Middle frontal gyrus (tissue), 1 donor: ENCODE measurements around the gene PPP4R3A.
"Not testable (repeated sequence)": the region's sequence is repeated elsewhere in the genome, so short reads cannot be mapped to it uniquely, and the experiment has no call there.

Experiments used
- DNase-seq: peaks from one replicate; pipeline ENCODE4 v3.0.0-alpha.2; 2015; ENCODE audit warnings: low spot score; ENCODE audit errors: extremely low spot score

Gene PPP4R3A

DNA sequence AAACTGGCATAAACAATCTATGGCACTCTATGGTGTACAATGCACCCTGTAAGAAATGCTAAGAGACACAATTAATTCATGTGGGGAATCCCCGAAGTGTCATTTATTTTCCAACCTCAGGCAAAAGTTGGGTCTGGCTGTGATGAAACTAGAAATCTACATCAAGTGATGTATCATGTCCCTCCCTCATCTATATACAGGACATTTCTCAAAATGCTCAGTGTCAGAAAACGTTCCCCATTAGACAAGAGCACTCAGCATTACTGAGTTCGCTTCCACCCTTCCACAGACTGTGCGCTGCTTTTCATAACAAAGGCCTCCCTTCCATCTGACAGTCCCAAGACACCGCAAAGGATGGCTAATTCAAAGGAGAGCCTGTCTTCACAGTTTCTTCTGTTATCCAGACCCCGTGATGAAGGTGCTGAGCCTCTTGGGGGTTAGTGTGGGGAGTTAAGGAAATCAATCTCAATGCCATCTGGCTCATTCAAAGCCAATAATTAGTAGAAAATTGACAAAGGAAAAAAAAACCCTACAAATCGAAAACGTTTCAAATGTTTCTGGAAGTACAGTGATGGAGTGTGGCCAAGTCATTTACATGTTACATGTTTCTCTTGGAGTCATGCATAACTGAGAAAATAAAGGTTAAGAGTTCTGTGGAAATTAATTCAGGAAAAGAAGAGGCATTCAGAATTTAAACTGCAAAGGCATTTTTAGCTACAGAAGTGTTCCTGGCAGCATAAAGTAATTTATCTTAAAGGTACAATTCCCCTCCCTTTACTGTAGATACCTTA, 100.0 kb downstream of the PPP4R3A start:
- DNase-seq: no peak

DNA sequence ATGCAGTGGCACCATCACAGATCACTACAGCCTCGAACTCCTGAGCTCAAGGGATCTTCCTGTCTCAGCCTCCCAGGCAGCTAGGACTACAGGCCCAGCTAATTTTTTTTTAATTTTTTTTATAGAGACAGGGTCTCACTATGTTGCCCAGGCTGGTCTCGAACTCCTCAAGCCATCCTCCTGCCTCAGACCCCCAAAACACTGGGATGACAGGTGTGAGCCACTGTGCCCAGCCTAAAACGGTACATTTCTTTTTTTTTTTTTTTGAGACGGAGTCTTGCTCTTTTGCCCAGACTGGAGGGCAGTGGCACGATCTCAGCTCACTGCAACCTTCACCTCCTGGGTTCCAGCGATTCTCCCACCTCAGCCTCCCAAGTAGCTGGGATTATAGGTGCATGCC, 100.9 kb downstream of the PPP4R3A start:
- DNase-seq: not testable (repeated sequence)
